Activated CD4-positive, CD25-positive, alpha-beta regulatory T cell treated with anti-CD3 and anti-CD28 coated beads, Interleukin-2, amount 50 U/mL, for 16 hours (primary cell): ENCODE data around the gene SHROOM3.

Source experiments
- DNase-seq: peaks from one replicate; pipeline ENCODE4 v3.0.0-alpha.2; 2020; ENCODE audit warnings: low read depth, low spot score

Gene SHROOM3

DNA sequence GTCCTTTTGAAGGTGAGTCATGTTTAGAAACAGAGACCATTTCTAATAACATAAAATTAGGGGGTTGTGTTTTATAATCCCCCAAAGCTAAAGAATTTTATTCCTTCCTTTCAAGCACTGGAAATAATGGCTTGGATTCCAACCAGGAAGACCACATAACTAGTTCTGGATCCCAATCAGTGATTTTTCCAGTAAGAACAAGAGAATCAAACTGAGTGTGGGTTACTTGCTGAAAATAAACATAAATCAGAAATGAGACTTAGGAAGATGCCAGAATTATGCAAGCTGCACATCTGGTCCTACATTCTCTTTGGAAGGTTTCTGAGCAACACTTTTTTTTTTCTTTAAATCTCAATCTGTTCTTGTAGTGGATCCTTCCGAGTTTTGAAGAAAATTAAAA, 386.6 kb downstream of the SHROOM3 start:
- DNase-seq: no peak

DNA sequence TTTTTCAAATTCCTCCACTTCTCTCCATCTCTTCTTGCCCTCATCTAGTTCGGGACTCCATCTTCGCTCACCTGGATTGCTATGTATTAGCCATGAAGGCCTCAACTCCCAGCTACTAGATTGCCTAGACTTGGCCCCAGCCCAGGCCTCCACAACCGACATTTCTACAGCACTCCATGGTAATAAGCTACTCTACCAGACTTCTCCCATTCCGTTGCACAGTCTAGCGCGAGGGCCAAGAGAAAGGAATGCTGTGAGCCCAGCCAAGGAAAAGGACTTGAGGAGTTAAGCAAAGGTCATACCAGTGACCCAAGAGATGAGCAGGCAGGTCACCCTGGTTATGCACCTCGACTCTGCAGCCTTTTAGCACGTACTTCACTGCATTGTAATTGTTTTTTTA, 387.3 kb downstream of the SHROOM3 start:
- no peak for DNase-seq

DNA sequence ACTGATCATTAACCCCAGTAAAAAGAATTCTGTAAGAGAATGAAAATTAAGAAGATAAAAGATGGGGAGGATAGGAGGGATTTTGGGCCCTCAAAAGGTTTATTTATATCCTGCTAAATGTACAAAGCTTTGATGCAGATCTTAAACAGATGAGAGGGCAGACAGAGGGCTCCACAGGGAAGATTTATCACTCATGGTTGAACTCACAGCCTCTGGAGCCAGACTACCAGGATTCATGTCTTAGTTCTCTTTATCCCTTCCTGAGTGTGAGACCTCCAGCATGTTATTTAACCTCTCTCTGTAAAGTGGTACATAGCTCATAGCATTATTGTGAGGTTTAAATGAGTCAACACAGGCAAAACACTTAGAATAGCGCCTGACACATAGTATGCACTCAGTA, 388.5 kb downstream of the SHROOM3 start:
- DNase-seq: no peak

DNA sequence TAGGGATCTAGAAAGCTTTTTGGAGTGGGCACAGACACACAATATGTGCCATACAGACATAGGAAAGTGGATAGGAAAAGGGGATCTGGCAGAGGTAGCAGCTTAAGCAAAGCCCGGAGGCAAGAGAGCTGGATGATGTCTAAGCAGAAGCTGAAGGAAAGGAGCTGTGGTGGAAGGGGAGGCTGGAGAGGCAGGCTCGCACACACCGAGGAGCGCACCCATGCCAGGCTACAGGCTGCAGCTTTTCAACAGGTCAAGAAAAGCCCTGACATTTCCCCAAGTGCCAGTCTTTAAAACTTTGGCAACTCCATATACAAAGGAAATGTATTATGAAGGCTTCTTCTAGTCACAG, 395.6 kb downstream of the SHROOM3 start:
- no peak for DNase-seq

DNA sequence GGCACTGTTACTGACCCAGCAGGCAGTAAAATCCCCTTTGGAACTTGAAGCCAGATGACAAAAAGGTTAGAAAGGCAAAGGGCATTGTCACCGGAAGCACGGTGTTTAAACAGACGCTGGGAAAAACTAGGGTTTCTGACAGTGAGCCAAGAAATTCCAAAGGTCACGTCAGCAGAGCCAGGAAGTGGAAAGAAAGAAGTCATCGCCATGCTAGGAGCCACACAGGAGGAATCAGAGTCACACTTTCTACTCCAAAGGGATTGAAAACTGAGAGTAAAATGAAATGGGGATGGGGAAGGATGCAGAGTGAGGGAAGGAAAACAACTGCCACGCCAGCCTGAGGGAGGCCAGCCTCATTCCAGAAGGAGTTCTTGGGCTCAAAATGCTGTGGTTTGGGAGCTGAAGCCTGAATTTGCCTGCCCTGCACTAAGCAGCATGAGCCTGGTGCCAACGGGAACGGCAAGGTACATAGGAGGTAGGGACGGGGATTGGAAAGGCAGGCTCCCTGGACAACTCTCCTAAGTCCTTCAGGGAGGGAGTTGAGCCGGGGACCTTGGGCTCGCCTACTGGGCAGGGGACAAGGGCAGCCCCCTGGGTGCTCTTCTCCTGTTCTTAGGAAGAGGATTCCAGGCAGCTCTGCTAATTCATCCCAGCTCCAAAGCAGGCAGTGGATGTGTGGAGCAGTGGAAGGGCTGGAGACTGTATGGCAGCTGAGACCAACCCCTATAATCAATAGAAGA, 396.1 kb downstream of the SHROOM3 start:
- DNase-seq: no peak

DNA sequence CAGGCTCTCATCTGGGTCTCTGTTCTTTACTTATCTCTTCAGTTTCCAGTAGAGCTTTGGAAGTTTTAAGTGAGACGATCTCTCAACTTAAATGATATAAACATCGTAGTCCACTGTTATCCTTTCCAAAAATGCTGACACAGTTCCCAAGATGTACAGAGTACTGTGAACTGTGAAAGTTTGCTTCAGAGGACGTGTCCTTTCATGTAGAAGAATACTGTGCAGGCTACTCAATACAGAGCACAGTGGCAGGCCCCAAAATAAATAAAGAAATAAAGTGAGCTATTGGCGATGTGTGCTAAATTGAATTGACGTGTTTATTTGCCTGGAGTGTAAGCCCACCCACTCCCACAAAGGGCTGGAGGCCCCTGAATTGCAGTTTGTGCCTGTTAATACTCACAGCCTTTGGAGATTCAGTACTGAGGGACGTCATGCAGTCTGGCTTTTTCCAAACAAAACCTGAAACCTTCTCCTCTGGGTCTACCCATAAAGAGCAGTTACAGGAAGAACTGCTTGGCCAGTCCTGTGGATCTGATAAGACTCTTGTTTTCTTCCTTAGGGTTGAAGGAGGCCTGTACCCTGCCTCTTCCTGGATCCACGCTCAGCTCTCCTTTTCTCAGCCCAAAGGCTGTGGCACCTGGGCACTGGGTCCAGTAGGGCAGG, 396.8 kb downstream of the SHROOM3 start:
- no peak for DNase-seq
